T1000 (cell line): ENCODE data around the gene RPRD1A.
"Not testable (repeated sequence)": the region's sequence is repeated elsewhere in the genome, so short reads cannot be mapped to it uniquely, and the experiment has no call there.

Experiments
- DNase-seq: peaks from one replicate; lab custom pipeline; 2025; ENCODE audit warnings: mixed read lengths; lab: John Stamatoyannopoulos, UW

Gene RPRD1A

DNA sequence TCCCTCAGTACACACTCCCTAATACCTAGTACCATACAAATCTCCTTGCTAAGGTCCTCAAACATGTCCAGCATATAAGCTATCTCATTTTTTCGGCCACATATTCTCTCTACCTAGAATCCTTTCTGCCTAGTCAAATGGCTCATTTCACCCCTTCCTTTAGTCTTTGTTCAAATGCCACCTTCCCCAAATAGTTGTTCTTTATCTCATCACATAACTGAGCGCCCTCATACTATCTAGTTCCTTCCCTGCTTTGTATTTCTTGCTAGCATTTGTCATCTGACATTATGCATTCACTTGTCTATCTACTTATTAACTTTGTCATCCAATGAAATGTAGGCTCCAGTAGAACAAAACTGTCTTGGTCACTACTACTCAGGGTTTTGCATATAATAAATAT, 35.5 kb downstream of the RPRD1A start:
- no peak for DNase-seq

- DNase-seq = no peak
These were observed 36.0 kb downstream of the RPRD1A start for GRCh38 chr18:36031407-36031806.

GRCh38 chr18:36028859-36029258, 38.5 kb downstream of the RPRD1A start:
- DNase-seq = no peak

GRCh38 chr18:36025025-36025424, 42.3 kb downstream of the RPRD1A start:
- DNase-seq = no peak

GRCh38 chr18:36024241-36024640, 43.1 kb downstream of the RPRD1A start:
- DNase-seq = not testable (repeated sequence)

DNA sequence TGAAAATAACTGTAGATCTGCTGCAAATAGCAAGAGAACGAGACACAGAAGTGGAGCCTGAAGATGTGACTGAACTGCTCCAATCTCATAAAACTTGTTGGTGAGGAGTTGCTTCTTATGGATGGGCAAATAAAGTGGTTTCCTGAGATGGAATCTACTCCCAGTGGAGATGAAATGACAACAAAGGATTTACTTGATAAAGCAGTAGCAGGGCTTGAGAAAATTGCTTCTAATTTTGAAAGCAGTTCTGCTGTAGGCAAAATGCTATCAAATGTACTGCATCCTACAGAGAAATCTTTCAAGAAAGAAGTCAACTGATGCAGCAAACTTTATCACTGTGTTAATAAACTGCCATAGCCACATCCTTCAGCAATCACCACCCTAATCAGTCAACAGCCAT, 44.0 kb downstream of the RPRD1A start:
- no peak for DNase-seq

DNA sequence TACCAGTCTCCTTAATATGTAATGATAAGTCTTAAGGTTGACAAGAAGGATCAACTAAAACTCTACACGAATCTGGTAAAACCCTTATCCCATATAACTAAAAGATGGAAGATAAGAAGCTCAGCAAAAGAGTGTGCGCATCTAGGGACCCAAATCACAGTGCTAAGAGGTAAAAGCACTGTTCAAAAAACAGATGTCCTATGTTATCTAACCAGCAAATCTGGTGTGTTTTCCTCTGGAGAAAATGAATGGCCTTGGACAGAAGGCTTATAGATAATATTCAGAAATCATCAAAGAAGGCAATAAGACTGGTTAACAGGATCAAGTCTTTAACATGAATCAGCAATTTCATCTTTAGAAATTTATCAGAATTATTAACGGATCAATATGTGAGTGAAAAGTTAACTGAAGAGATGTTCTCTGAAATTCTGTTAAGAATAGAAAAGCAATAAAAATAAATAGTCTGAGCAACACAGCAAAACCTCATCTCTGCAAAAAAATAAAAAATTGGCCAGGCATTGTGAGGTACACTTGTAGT, 47.1 kb downstream of the RPRD1A start:
- no peak for DNase-seq

- DNase-seq = no peak
These were observed 50.1 kb downstream of the RPRD1A start for GRCh38 chr18:36017232-36017631.

DNA sequence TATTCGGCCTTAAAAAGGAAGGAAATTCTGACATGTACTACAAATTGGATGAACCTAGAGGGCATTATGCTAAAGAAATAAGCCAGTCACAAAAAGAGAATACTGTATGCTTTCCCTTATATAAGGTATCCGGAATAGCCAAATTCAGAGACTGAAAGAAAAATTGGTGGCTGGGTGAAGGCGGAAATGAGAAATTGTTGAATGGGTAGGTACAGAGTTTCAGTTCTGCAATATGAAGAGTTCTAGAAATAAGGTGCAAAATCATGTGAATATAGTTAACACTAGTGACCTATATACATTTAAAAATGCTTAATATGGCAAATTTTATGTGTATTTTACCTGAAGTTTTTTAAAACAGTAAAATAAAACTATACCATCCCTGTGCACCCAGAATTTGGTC, 51.7 kb downstream of the RPRD1A start:
- no peak for DNase-seq

GRCh38 chr18:36012891-36013290, 54.5 kb downstream of the RPRD1A start:
- DNase-seq = no peak

- DNase-seq = no peak
These were observed 58.1 kb downstream of the RPRD1A start for GRCh38 chr18:36009214-36009613.

DNA sequence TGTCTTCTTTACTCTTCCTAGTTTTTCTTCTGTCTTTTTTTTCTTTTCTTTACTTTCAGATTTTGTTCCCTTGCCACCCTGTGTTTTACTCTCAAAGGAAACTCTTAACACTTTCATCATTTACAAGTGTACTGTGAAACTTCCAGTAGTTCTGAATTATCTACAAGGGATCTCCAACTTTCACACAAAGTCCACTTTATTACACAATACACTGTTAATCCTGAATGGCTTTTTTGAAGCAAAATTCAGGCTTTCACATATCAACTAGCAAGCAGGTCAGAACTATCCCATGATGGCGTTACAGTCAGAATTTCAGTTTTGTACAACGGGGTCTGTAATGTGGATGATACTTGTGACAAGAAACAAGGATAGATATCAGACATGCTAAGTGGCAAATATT, 60.4 kb downstream of the RPRD1A start:
- no peak for DNase-seq

GRCh38 chr18:35999925-36000324, 67.4 kb downstream of the RPRD1A start:
- no peak for DNase-seq

- DNase-seq = no peak
These were observed 68.4 kb downstream of the RPRD1A start for GRCh38 chr18:35998967-35999366.

- DNase-seq = no peak
These were observed 74.3 kb downstream of the RPRD1A start for GRCh38 chr18:35993013-35993412.

- no peak for DNase-seq
These were observed 75.7 kb downstream of the RPRD1A start for GRCh38 chr18:35991696-35992095.

DNA sequence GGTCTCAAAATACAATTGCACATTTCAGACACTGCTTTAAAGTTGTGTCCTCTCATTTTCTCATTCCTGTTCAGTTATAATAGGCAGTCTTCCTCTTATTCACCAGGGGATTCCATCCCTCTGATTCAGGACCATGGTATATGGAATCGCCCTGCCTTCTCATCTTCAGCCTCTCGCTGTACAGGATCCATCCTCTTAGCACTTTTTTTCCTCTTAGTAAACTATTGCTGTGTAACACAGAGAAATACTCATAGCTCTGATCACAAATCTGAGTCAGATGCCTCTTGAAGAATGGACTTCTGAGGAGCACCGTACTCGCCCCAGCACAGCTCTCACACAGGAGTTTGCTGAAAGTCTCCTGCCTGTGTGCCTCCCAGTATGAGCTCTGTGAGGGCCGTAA, 83.5 kb downstream of the RPRD1A start:
- DNase-seq = no peak

- DNase-seq = no peak
These were observed 84.2 kb downstream of the RPRD1A start for GRCh38 chr18:35983147-35983546.

DNA sequence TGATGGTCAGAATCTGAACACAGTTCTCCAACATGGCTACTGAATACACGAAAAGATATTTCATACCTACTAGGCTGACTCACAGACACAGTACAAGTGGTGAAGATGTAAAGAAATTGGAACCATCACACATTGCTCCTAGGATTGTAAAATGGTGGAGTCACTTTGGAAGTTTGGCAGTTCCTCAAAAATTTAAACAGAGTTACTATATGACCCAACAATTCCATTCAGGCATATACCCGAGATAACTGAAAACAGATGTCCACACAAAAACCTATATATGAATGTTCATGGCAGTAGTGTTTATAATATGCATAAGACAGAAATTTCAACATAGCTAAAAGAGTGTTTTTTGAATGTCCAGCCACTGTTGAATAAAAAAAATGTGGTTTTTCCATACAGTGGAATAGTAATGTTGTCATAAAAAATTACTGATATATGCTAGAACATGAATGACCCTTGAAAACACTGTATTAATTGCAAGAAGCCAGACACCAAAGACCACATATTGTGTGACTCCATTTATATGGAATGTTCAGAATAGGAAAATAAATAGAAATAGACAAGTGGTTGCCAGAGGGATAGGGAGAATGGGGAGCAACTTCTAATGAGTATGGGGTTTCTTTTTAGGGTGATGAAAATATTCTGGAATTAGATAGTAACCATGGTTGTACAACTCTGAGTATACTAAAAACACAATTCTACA, 84.8 kb downstream of the RPRD1A start:
- DNase-seq = no peak

GRCh38 chr18:35979112-35979511, 88.2 kb downstream of the RPRD1A start:
- no peak for DNase-seq

GRCh38 chr18:35974181-35974580, 93.2 kb downstream of the RPRD1A start:
- no peak for DNase-seq

DNA sequence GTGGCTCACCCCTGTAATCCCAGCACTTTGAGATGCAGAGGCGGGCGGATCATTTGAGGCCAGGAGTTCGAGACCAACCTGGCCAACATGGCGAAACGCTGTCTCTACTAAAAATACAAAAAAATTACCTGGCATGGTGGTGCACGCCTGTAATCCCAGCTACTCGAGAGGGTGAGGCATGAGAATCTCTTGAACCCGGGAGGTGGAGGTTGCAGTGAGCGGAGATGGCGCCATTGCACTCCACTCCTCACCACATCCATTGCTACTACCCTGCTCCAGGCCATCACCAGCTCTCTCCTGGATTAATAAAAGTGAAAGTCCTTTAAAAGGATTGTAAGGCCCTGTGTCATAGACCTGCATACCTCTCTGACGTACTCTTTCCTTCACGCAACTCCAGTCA, 93.7 kb downstream of the RPRD1A start:
- DNase-seq = no peak

- DNase-seq = peak; percentile 82
These were observed 95.0 kb downstream of the RPRD1A start, which contains the start of gene RMP24 for GRCh38 chr18:35972197-35973000. TSS of gene RMP24 (plus strand) at chr18:35972679.
